GM20000 (cell line): ENCODE measurements around the gene CRY1.

Experiments
- DNase-seq: peaks from one replicate; pipeline ENCODE4 v3.0.0; 2012; ENCODE audit warnings: low spot score
- CTCF ChIP-seq: IDR thresholded peaks from 2 replicates; pipeline ENCODE4 v1.5.1; 2012; ENCODE audit warnings: mild to moderate bottlenecking, control low read depth; ENCODE audit errors: extremely low read depth, missing control alignments

The CRY1 gene

DNA sequence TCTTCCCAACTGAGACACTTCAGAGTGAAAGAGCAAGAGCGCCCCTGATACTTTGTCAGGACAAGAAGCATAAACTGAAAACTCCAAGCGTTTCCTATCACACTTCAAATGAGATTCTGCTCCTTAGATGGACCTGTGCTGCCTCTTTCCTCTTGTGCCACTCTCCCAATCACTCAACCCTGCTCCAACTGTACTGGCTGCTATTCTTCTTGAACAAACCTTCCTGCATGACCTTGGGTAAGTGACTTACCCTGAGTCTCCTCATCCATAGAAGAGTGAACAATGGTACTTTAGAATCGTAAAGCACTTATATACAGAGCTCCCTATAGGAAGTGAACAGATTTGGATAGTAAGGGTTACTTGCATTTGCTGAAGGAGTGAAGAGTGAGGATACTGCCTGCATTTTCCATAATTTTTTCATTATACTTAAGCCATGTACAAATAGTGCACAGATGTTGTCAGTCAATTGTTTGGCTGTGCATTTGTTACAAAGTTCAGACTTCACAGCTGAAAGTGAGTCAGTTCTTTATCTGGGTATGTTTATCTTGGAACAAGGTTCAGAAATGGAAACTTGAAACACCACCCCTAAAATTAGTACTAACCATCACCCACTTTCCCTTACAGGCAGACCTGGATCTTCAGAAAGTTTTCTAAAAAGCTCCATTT is 117.2 kb downstream of the CRY1 start:
- no peak for DNase-seq
- TF ChIP-seq CTCF = no peak

DNA sequence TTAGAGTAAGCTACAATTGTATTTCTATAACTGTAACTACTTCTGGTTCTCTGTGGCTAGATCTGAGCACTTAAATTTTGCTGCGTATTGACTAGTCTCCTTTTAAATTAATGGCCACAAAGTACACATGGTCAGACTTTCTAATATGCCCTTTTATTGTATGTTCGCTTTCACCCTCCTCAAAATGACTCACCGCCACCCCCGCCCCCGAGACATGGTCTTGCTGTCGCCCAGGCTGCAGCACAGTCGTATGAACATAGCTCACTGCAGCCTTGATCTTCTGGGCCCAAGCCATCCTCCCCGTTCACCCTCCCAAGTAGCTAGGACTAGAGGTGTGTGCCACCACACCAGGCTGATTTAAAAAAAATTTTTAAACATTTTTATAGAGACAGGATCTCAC is 118.3 kb downstream of the CRY1 start:
- no peak for DNase-seq
- TF ChIP-seq CTCF = no peak

DNA sequence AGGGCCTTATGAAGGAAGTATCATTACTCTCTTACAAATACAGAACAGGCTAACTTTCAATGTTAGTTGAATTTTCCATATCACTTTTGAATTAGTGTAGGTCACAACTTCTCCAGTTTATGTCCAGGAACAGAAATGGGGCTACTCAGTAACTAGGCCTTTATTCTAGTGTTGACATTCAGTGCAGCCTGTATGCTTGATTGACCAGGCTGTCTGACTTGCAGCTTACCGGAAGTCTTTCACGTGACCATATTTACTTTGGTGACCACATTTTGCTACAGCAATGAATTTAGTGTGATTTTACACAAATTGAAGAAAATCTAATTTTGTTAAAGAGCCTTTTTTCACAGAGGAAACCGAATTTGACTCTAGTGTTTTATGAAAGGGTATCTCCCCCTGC is 118.8 kb downstream of the CRY1 start:
- DNase-seq = peak; percentile 35
- TF ChIP-seq CTCF = no peak

DNA sequence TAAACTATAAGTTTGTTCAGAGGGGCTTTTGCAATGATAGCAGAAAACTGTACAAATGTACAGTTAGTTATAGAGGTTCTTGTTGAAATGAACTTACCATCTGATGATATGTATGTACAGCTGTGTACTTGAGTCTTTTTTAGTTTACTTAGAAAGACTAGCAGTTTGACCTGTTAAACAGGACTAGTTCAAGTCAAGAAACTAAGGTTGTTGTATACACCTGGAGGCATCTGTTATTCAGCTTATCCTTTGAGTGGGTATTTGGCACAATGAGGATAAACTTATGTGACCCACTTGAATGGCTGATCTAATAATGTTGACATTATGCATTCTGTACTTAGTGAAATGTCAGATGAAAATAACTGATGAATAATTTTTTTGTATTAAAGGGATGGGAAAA is 119.8 kb downstream of the CRY1 start:
- DNase-seq = no peak
- no peak for TF ChIP-seq CTCF

DNA sequence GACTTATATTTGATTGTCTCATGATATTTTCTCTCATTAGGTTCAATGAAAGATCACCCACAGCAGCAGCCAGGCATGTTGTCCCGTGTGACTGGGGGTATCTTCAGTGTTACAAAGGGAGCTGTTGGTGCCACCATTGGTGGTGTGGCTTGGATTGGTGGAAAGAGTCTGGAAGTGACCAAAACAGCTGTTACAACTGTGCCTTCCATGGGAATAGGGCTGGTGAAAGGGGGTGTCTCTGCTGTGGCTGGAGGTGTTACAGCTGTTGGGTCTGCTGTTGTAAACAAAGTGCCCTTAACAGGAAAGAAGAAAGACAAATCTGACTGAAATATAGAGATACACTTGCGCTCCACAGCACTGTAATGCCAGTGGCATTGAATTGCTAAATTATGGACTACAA is 122.3 kb downstream of the CRY1 start:
- no peak for DNase-seq
- TF ChIP-seq CTCF = no peak

GRCh38 chr12:106964526-106964925 is 128.8 kb downstream of the CRY1 start:
- no peak for DNase-seq
- TF ChIP-seq CTCF = no peak

DNA sequence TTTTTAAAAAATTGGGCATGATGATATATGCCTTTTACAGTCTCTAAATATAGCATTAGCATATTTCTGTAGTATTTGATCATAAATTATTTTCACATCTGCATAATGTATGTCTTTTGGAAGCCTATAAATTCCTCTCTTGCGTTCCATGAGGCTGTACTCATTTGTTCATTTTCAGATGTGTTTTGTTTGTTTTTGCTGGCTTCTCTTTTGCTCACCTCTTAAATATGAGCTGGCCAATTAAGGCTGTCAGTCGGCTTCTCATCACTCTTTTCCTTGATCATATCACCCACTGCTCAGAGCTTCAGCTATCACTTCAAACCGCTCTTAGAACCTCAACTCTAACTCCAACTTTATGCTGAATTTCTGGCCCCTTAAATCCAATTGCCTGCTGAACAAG is 131.1 kb downstream of the CRY1 start:
- no peak for TF ChIP-seq CTCF
- DNase-seq = no peak
